ENCODE data around the gene PSMG3. TPM values are rescaled to one million over a fixed set of nuclear protein-coding genes. Genes with fewer than 3 reads are reported as not detected.

PSMG3 gene
- total RNA-seq, 1 experiment from 2014 or later = 33.3 TPM

DNA sequence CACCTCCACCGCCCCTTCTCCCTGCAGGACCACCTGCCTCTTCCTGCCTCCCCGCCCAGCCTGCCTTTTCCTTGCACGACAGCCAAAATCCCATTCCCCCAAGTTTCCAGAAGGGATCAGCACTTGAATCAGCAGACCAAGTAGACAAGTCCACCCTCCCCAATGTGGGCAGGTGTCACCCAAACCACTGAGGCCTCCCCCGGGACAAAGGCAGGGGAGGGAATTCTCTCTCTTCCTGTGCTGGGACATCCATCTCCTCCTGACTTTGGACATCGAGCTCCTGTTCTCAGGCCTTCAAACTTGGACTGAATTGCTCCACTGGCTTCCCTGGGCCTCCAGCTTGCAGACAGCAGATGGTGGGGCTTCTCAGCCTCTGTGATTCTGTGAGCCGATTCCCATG, 21.6 kb upstream of the PSMG3 start (continued):
- TF ChIP-seq ARID4B (CRISPR knock-in tag; IDR thresholded peaks at IDR 0.05; ENCODE audit: borderline replicate concordance) (no peak), ELF4 (CRISPR knock-in tag; IDR thresholded peaks at IDR 0.05; ENCODE audit: low read depth) (no peak), NR2C2 (CRISPR knock-in tag; IDR thresholded peaks at IDR 0.05) (no peak), ZNF263 (CRISPR knock-in tag; IDR thresholded peaks at IDR 0.05; ENCODE audit: low read depth) (no peak), TEAD1 (CRISPR knock-in tag; IDR thresholded peaks at IDR 0.05) (no peak), ATF2 (CRISPR knock-in tag; IDR thresholded peaks at IDR 0.05; ENCODE audit: borderline replicate concordance, low read depth) (no peak), JUN (CRISPR knock-in tag; IDR thresholded peaks at IDR 0.05) (no peak), ZBTB21 (CRISPR knock-in tag; IDR thresholded peaks at IDR 0.05; ENCODE audit: borderline replicate concordance) (no peak), ZNF416 (CRISPR knock-in tag; IDR thresholded peaks at IDR 0.05) (no peak), ZNF671 (CRISPR knock-in tag; IDR thresholded peaks at IDR 0.05) (no peak)
- TF ChIP-seq, protein P1, sequence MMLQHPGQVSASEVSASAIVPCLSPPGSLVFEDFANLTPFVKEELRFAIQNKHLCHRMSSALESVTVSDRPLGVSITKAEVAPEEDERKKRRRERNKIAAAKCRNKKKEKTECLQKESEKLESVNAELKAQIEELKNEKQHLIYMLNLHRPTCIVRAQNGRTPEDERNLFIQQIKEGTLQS (CRISPR knock-in tag; conservative IDR thresholded peaks at IDR 0.05) = no peak

DNA sequence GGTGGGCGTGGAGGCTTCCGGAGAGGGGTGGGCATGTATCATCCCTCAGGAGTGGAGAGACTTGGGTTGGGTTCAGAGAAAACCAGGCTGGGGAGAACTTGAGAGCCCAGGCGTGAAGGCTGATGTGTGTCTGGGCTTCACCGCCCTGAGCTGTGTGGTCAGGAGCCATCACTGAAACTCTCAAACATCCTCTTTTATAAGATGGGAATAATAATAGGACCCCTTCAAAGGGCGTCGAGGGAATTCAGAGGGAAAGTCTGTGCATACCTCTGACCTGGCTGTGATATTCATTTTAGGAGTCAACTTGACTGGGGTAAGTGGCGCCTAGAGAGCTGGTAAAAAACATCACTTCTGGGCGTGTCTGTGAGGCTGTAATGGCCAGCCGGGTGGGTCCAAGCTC, 21.1 kb upstream of the PSMG3 start:
- no peak overlapping the region for H3K27ac Mint-ChIP-seq
- TF ChIP-seq RORB (CRISPR knock-in tag; IDR thresholded peaks at IDR 0.05) (no peak), ZNF416 (CRISPR knock-in tag; IDR thresholded peaks at IDR 0.05) (no peak), ELF4 (CRISPR knock-in tag; IDR thresholded peaks at IDR 0.05; ENCODE audit: low read depth) (no peak), RELA (CRISPR knock-in tag; IDR thresholded peaks at IDR 0.05; ENCODE audit: borderline replicate concordance) (no peak), CREM (CRISPR knock-in tag; IDR thresholded peaks at IDR 0.05) (no peak), JAZF1 (CRISPR knock-in tag; IDR thresholded peaks at IDR 0.05) (no peak), TEAD4 (CRISPR knock-in tag; IDR thresholded peaks at IDR 0.05) (no peak), ESRRA (CRISPR knock-in tag; IDR thresholded peaks at IDR 0.05; ENCODE audit: borderline replicate concordance) (no peak), ZBTB21 (CRISPR knock-in tag; IDR thresholded peaks at IDR 0.05; ENCODE audit: borderline replicate concordance) (no peak), TP53 (CRISPR knock-in tag; IDR thresholded peaks at IDR 0.05) (no peak), ZNF121 (CRISPR knock-in tag; IDR thresholded peaks at IDR 0.05) (no peak), OVOL2 (CRISPR knock-in tag; IDR thresholded peaks at IDR 0.05; ENCODE audit: borderline replicate concordance) (no peak), MYBL2 (CRISPR knock-in tag; IDR thresholded peaks at IDR 0.05) (no peak)
- TF ChIP-seq, protein P2, sequence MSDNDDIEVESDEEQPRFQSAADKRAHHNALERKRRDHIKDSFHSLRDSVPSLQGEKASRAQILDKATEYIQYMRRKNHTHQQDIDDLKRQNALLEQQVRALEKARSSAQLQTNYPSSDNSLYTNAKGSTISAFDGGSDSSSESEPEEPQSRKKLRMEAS (CRISPR knock-in tag; IDR thresholded peaks at IDR 0.05) = no peak
- TF ChIP-seq, protein P3, sequence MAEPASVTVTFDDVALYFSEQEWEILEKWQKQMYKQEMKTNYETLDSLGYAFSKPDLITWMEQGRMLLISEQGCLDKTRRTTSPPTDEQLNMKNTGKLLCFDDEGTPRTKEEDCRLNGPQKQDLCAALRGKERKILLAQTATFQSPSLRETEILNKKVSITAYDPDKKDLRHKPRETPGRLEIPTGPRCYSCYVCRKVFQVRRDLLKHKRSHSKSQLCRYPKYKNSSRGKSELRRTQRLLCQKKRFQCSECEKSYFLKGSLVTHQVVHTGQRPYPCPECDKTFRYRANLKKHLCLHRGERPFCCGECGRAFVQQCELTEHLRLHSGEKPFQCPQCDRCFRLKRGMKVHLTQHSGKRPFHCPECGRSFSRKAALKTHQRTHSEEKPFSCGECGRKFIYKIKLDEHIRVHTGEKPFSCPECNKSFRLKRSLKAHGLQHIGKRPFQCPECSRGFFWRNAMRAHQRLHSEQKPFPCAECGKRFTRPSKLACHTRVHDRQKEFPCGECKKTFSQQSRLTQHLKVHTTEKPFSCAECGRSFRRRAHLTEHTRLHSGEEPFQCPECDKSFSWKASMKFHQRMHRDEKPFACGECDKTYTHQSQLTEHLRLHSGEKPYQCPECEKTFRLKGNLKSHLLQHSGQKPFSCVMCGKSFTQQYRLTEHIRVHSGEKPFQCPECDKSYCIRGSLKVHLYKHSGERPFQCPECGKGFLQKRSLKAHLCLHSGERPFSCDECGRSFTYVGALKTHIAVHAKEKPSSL (CRISPR knock-in tag; conservative IDR thresholded peaks at IDR 0.05) = no peak
- peaks cover 3% of the 10 kb centered on the region for H3K4me1 Mint-ChIP-seq
- POLR2A ChIA-PET = no interaction called here
- H3K4me3 Mint-ChIP-seq = no peak overlapping the region
- peaks cover 16% of the 10 kb centered on the region for H3K9me3 Mint-ChIP-seq
- CTCF ChIA-PET = interaction anchor here (0.6 kb wide), 2 partner anchors 76 to 177 kb away, joined by 3 read pairs; no protein-coding TSS in a partner anchor
- ATAC-seq (no peak), DNase-seq (ENCODE audit: low spot score) (no peak)
- H3K36me3 Mint-ChIP-seq = peaks cover 11% of the 10 kb centered on the region
- H3K27me3 Mint-ChIP-seq (ENCODE audit: low read depth) = peaks cover under 1% of the 10 kb centered on the region; the same call in 1 of the 2 replicates
